Forelimb muscle (tissue), 1 donor: Measurements from ENCODE around the gene C2orf72. TPM values are rescaled to one million over a fixed set of nuclear protein-coding genes. Genes with fewer than 3 reads are reported as not detected.
A peak's percentile ranks its signal among the peaks of the same experiment; 100 is the strongest.
"Not testable (repeated sequence)": the region's sequence is repeated elsewhere in the genome, so short reads cannot be mapped to it uniquely, and the experiment has no call there.

Experiments used
- DNase-seq: peaks from one replicate; pipeline ENCODE4 v3.0.0-alpha.2; 2013; ENCODE audit warnings: low read depth
- polyA plus RNA-seq: library from polyadenylated mRNA; unstranded; fragments of 120-200 nt; gene quantifications from one replicate; pipeline ENCODE4 v1.2.1, GENCODE V29; 2013; ENCODE audit not compliant: insufficient read length

C2orf72 gene
- polyA plus RNA-seq, 1 donor = 0.23 TPM

GRCh38 chr2:231046916-231047273, 9.6 kb downstream of the C2orf72 start:
- DNase-seq = no peak

GRCh38 chr2:231047274-231047922, 10.1 kb downstream of the C2orf72 start:
- DNase-seq = no peak

- no peak for DNase-seq
Measured at GRCh38 chr2:231047923-231048915, 10.9 kb downstream of the C2orf72 start.

GRCh38 chr2:231049286-231050017, 12.1 kb downstream of the C2orf72 start:
- DNase-seq = no peak

- DNase-seq = no peak
Measured at GRCh38 chr2:231050018-231050901, 12.9 kb downstream of the C2orf72 start.

- no peak for DNase-seq
Measured at GRCh38 chr2:231051116-231051515, 13.8 kb downstream of the C2orf72 start.

- peak; percentile 44 for DNase-seq
Measured at GRCh38 chr2:231052494-231053451, 15.4 kb downstream of the C2orf72 start.

- DNase-seq = no peak
Measured at GRCh38 chr2:231053846-231054245, 16.5 kb downstream of the C2orf72 start.

- peak; percentile 90 for DNase-seq
Measured at GRCh38 chr2:231056453-231057416, 19.4 kb downstream of the C2orf72 start, which contains the start of gene PSMD1. PSMD1 (plus strand) TSS chr2:231056867; CDS start chr2:231057026, 159 bp downstream.

- DNase-seq = no peak
Measured at GRCh38 chr2:231057590-231057989, 20.3 kb downstream of the C2orf72 start.

GRCh38 chr2:231058761-231059550, 21.6 kb downstream of the C2orf72 start:
- no peak for DNase-seq

- DNase-seq = no peak
Measured at GRCh38 chr2:231059756-231060155, 22.4 kb downstream of the C2orf72 start.

- no peak for DNase-seq
Measured at GRCh38 chr2:231062776-231063175, 25.5 kb downstream of the C2orf72 start.

GRCh38 chr2:231063347-231063746, 26.0 kb downstream of the C2orf72 start:
- no peak for DNase-seq

GRCh38 chr2:231065966-231066365, 28.6 kb downstream of the C2orf72 start:
- DNase-seq = no peak

- DNase-seq = not testable (repeated sequence)
Measured at GRCh38 chr2:231067531-231067930, 30.2 kb downstream of the C2orf72 start.

GRCh38 chr2:231068525-231069222, 31.4 kb downstream of the C2orf72 start:
- no peak for DNase-seq
